ENCODE measurements around the gene RGS6. TPM values are rescaled to one million over a fixed set of nuclear protein-coding genes. Genes with fewer than 3 reads are reported as not detected.

The RGS6 gene
- polyA plus RNA-seq, 3 donors = not detected

GRCh38 chr14:71947947-71948500, 15.8 kb downstream of the RGS6 start:
- WGBS (ENCODE audit: insufficient coverage) = 100% methylated on average over 2 of the region's 5 CpGs
- no peak overlapping the region for H3K9ac ChIP-seq (ENCODE audit: insufficient read depth, low read length, poor library complexity, severe bottlenecking)
- no peak for DNase-seq
- intact Hi-C loops (cut with micrococcal nuclease) = no loop called here
- H3K27me3 Mint-ChIP-seq (ENCODE audit: low read depth in 3 of 3) = peaks cover 0 to 5% (median under 1%) of the 10 kb centered on the region in 3 donors
- H3K9me3 Mint-ChIP-seq = peaks cover 0 to 5% (median 0%) of the 10 kb centered on the region in 7 donors
- H3K36me3 Mint-ChIP-seq = no peaks in the 10 kb centered on the region
- H3K4me1 ChIP-seq (ENCODE audit: control insufficient read depth in 1 of 2, insufficient read depth in 2 of 2, low read length in 2 of 2) = peaks cover 9% of the 10 kb centered on the region in 2 donors
- no peak overlapping the region for H3K27ac ChIP-seq (ENCODE audit: low read depth in 1 of 2, low read length in 2 of 2)
- no peaks in the 10 kb centered on the region for H3K36me3 ChIP-seq (replicated peaks in 1 of 2; ENCODE audit: control insufficient read depth in 1 of 2, insufficient read depth in 2 of 2, low read length in 2 of 2)
- no peak overlapping the region for H3K4me2 ChIP-seq (replicated peaks; ENCODE audit: extremely low read depth, low read length, poor library complexity, severe bottlenecking)
- no peaks in the 10 kb centered on the region for H3K9me3 ChIP-seq (replicated peaks in 1 of 2; ENCODE audit: control insufficient read depth in 1 of 2, insufficient read depth in 1 of 2, low read length in 2 of 2)
- no peak overlapping the region for H3K4me3 Mint-ChIP-seq
- H3K4me1 Mint-ChIP-seq = peaks cover 8% of the 10 kb centered on the region
- no peaks in the 10 kb centered on the region for H3K79me2 ChIP-seq (ENCODE audit: insufficient read depth, low read length)
- H2AFZ ChIP-seq (ENCODE audit: insufficient read depth, low read depth, low read length, poor library complexity, severe bottlenecking) = no peak overlapping the region
- no peaks in the 10 kb centered on the region for H4K20me1 ChIP-seq (ENCODE audit: insufficient read depth, low read length)
- no peaks in the 10 kb centered on the region for H3K27me3 ChIP-seq (ENCODE audit: control insufficient read depth in 2 of 2, insufficient read depth in 2 of 2, low read length in 2 of 2)
- no peak overlapping the region for H3K4me3 ChIP-seq (replicated peaks in 1 of 3; ENCODE audit: low read depth in 2 of 3, low read length in 3 of 3)
- TF ChIP-seq, protein P1, sequence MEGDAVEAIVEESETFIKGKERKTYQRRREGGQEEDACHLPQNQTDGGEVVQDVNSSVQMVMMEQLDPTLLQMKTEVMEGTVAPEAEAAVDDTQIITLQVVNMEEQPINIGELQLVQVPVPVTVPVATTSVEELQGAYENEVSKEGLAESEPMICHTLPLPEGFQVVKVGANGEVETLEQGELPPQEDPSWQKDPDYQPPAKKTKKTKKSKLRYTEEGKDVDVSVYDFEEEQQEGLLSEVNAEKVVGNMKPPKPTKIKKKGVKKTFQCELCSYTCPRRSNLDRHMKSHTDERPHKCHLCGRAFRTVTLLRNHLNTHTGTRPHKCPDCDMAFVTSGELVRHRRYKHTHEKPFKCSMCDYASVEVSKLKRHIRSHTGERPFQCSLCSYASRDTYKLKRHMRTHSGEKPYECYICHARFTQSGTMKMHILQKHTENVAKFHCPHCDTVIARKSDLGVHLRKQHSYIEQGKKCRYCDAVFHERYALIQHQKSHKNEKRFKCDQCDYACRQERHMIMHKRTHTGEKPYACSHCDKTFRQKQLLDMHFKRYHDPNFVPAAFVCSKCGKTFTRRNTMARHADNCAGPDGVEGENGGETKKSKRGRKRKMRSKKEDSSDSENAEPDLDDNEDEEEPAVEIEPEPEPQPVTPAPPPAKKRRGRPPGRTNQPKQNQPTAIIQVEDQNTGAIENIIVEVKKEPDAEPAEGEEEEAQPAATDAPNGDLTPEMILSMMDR (IDR thresholded peaks at IDR 0.05) = no peak
- no peak overlapping the region for H3K27ac Mint-ChIP-seq

GRCh38 chr14:71952381-71953363, 20.4 kb downstream of the RGS6 start:
- no peaks in the 10 kb centered on the region for H3K9me3 ChIP-seq (replicated peaks in 1 of 2; ENCODE audit: control insufficient read depth in 1 of 2, insufficient read depth in 1 of 2, low read length in 2 of 2)
- TF ChIP-seq, protein P1 (IDR thresholded peaks at IDR 0.05) = no peak
- no peaks in the 10 kb centered on the region for H3K4me1 Mint-ChIP-seq
- H3K27ac Mint-ChIP-seq = no peak overlapping the region
- no peaks in the 10 kb centered on the region for H4K20me1 ChIP-seq (ENCODE audit: insufficient read depth, low read length)
- H3K4me1 ChIP-seq (ENCODE audit: control insufficient read depth in 1 of 2, insufficient read depth in 2 of 2, low read length in 2 of 2) = no peaks in the 10 kb centered on the region
- no peak overlapping the region for H3K4me3 Mint-ChIP-seq
- peaks cover 0 to 5% (median 0%) of the 10 kb centered on the region in 7 donors for H3K9me3 Mint-ChIP-seq
- no peak overlapping the region for H3K27ac ChIP-seq (ENCODE audit: low read depth in 1 of 2, low read length in 2 of 2)
- H3K4me2 ChIP-seq (replicated peaks; ENCODE audit: extremely low read depth, low read length, poor library complexity, severe bottlenecking) = no peak overlapping the region
- no peak for DNase-seq
- WGBS (ENCODE audit: insufficient coverage) = no CpG with 5 or more reads among the region's 6 CpGs
- peaks cover 0 to 9% (median 1%) of the 10 kb centered on the region in 3 donors for H3K27me3 Mint-ChIP-seq (ENCODE audit: low read depth in 3 of 3)
- intact Hi-C loops (cut with micrococcal nuclease) = no loop called here
- no peak overlapping the region for H3K9ac ChIP-seq (ENCODE audit: insufficient read depth, low read length, poor library complexity, severe bottlenecking)
- H3K79me2 ChIP-seq (ENCODE audit: insufficient read depth, low read length) = no peaks in the 10 kb centered on the region
- no peak overlapping the region for H3K4me3 ChIP-seq (replicated peaks in 1 of 3; ENCODE audit: low read depth in 2 of 3, low read length in 3 of 3)
- H2AFZ ChIP-seq (ENCODE audit: insufficient read depth, low read depth, low read length, poor library complexity, severe bottlenecking) = no peak overlapping the region
- no peaks in the 10 kb centered on the region for H3K27me3 ChIP-seq (ENCODE audit: control insufficient read depth in 2 of 2, insufficient read depth in 2 of 2, low read length in 2 of 2)
- no peaks in the 10 kb centered on the region for H3K36me3 Mint-ChIP-seq
- H3K36me3 ChIP-seq (replicated peaks in 1 of 2; ENCODE audit: control insufficient read depth in 1 of 2, insufficient read depth in 2 of 2, low read length in 2 of 2) = no peaks in the 10 kb centered on the region
